ENCODE data around the gene PLEKHH3.
A peak's percentile ranks its signal among the peaks of the same experiment; 100 is the strongest.

The PLEKHH3 gene

DNA sequence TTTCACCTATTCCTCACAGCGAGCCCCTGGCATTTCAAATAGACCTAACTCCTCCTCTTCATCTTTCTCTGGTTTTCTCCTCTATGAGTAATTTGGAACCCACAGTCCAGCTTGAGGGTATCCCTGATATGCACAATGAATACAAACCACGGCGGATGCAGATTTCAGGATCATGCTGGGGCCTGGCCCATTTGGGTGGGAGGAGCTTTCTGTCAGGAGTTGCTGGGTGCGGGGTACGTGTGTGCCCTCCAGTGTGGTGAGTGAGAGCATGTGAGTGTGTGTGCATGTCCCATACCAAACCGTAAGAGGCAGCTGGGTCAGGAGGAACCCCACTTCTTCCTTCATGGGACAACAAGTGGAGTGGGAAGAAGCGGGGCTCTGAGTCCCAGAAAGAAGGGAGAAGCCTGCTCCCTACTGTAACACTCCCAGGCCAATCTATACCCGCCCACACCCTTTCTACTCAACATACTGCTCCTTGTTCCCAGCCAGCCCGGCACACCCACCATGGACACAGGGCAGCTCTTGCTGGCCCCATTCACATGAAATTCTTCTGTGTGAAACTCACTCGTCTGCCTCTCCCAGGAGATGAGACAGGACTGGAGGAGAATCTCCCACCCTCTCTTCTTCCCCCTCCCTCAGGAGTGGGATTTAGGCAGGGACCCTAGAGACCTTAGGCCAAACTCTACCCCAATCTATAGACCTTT lies 23.9 kb upstream of the PLEKHH3 start:
- H3K27me3 ChIP-seq, result no peaks in the 10 kb centered on the region
- intact Hi-C loops (cut with DNase I; ENCODE audit: low total_unique reads), result no loop called here
- peaks cover 68 to 100% (median 78%) of the 10 kb centered on the region in 3 donors for H3K36me3 ChIP-seq
- no peak overlapping the region for H3K27ac ChIP-seq
- peak in 1 of 2 donors; percentile 29 for DNase-seq
- no peaks in the 10 kb centered on the region for H3K9me3 ChIP-seq
- peaks cover 0 to 6% (median 2%) of the 10 kb centered on the region in 4 donors for H3K4me1 ChIP-seq
- no peak overlapping the region for H3K4me3 ChIP-seq
- TF ChIP-seq, protein P1, sequence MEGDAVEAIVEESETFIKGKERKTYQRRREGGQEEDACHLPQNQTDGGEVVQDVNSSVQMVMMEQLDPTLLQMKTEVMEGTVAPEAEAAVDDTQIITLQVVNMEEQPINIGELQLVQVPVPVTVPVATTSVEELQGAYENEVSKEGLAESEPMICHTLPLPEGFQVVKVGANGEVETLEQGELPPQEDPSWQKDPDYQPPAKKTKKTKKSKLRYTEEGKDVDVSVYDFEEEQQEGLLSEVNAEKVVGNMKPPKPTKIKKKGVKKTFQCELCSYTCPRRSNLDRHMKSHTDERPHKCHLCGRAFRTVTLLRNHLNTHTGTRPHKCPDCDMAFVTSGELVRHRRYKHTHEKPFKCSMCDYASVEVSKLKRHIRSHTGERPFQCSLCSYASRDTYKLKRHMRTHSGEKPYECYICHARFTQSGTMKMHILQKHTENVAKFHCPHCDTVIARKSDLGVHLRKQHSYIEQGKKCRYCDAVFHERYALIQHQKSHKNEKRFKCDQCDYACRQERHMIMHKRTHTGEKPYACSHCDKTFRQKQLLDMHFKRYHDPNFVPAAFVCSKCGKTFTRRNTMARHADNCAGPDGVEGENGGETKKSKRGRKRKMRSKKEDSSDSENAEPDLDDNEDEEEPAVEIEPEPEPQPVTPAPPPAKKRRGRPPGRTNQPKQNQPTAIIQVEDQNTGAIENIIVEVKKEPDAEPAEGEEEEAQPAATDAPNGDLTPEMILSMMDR (IDR thresholded peaks at IDR 0.05), result no peak

DNA sequence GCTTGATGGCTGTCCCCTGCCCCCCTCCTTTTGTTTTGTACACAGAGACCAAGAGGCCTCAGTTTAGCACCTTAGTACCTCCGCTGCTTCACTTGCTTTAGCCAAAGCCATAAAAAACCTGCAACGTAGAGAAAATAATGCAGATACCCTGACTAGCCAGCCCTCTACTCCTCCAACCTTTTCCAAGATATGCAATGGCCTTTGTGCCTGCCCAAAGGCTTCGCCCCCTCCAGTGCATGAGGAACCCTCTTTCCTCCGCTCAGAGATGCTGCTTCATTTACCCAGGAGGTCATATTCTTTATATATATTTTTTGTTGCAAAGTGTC lies 22.6 kb upstream of the PLEKHH3 start:
- TF ChIP-seq, protein P1 (IDR thresholded peaks at IDR 0.05), result no peak
- peaks cover 0 to 6% (median 2%) of the 10 kb centered on the region in 4 donors for H3K4me1 ChIP-seq
- H3K9me3 ChIP-seq, result no peaks in the 10 kb centered on the region
- intact Hi-C loops (cut with DNase I; ENCODE audit: low total_unique reads), result no loop called here
- H3K27me3 ChIP-seq, result no peaks in the 10 kb centered on the region
- H3K27ac ChIP-seq, result no peak overlapping the region
- peak in 1 of 2 donors; percentile 28 for DNase-seq
- peaks cover 68 to 100% (median 78%) of the 10 kb centered on the region in 3 donors for H3K36me3 ChIP-seq
- no peak overlapping the region for H3K4me3 ChIP-seq

DNA sequence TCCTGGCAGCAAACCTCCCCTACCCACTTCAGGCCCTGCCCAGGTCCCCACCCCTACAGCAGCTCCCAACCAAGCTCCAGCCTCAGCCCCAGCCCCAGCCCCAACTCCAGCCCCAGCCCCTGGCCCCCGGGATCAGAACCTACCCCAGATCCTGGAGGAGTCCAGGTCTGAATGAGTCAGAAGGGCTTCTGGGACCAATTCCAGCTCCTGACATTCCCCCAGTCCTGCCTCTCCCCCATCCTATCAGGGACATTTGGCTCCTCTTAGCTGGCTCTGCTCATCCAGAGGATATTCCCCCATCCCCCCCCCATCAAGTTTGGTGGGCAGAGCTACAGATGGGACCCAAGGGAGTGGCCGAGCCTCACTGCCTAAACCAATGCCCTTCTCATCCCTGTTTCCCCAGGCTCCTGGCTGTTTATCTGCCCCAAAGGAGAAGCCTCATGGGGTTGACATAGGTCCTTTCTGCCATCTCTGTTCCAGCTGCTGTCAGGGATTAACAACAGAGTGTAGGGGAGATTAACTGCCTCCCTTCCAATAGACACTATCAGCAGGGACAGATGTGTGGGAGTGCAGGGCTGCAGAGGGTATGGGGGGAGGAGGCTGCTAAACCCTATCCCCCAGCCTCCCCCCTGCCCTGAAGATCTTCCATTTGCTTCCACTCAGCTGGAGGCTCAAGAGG lies 22.1 kb upstream of the PLEKHH3 start:
- Histone ChIP-seq H3K36me3 (peaks cover 63 to 100% (median 73%) of the 10 kb centered on the region in 3 donors), H3K9me3 (no peaks in the 10 kb centered on the region), H3K27me3 (no peaks in the 10 kb centered on the region), H3K4me3 (no peak overlapping the region), H3K27ac (no peak overlapping the region), H3K4me1 (peaks cover 0 to 6% (median 2%) of the 10 kb centered on the region in 4 donors)
- DNase-seq, result peak in 1 of 2 donors; percentile 66
- TF ChIP-seq, protein P1 (IDR thresholded peaks at IDR 0.05), result no peak
- intact Hi-C loops (cut with DNase I; ENCODE audit: low total_unique reads), result no loop called here

DNA sequence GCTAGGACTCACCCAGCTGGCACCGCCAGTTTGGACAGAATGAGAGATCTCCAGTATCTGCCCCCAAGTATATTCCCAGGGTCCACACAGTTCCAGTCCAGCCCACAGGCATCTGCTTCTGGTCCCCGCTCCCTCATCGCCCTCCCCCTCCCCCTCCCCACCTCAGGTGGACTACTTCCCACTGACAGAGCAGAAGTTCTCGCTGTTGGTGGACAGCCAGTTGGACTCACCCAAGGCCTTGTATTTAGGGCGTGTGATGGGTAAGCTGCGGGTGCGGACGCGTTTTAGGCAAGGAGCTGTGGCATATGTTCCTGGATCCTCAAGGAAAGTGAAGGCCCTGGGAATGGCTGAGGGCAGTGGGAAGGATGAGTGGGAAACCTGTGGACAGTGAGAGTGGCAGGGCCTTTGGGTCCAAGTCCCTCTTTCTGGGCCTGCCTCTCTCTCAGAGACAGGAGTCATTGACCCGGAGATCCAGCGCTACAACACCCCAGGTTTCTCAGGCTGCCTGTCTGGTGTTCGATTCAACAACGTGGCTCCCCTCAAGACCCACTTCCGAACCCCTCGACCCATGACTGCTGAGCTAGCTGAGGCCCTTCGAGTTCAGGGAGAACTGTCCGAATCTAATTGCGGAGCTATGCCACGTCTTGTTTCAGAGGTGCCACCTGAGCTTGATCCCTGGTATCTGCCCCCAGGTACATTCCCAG lies 20.5 kb upstream of the PLEKHH3 start:
- peaks cover 47 to 99% (median 64%) of the 10 kb centered on the region in 3 donors for H3K36me3 ChIP-seq
- H3K4me1 ChIP-seq, result peaks cover 0 to 6% (median 2%) of the 10 kb centered on the region in 4 donors
- H3K4me3 ChIP-seq, result no peak overlapping the region
- no peak overlapping the region for H3K27ac ChIP-seq
- TF ChIP-seq, protein P1 (IDR thresholded peaks at IDR 0.05), result no peak
- intact Hi-C loops (cut with DNase I; ENCODE audit: low total_unique reads), result no loop called here
- no peaks in the 10 kb centered on the region for H3K27me3 ChIP-seq
- DNase-seq, result peak in 1 of 2 donors; percentile 45
- no peaks in the 10 kb centered on the region for H3K9me3 ChIP-seq

DNA sequence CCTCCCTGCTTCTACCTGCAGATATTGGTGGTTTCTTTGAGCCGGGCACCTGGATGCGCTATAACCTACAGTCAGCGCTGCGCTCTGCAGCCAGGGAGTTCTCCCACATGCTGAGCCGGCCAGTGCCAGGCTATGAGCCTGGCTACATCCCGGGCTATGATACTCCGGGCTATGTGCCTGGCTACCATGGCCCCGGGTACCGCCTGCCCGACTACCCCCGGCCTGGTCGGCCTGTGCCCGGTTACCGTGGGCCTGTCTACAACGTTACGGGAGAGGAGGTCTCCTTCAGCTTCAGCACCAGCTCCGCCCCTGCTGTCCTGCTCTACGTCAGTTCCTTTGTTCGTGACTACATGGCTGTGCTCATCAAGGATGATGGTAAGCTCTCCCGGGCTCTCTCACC lies 18.7 kb upstream of the PLEKHH3 start:
- TF ChIP-seq, protein P1 (IDR thresholded peaks at IDR 0.05), result no peak
- Histone ChIP-seq H3K9me3 (no peaks in the 10 kb centered on the region), H3K4me1 (peaks cover 0 to 6% (median 2%) of the 10 kb centered on the region in 4 donors), H3K36me3 (peaks cover 33 to 99% (median 47%) of the 10 kb centered on the region in 3 donors), H3K4me3 (no peak overlapping the region), H3K27me3 (no peaks in the 10 kb centered on the region), H3K27ac (no peak overlapping the region)
- intact Hi-C loops (cut with DNase I; ENCODE audit: low total_unique reads), result no loop called here
- DNase-seq, result peak in 1 of 2 donors; percentile 45
